Measurements from ENCODE around the gene VSTM2B. TPM values are rescaled to one million over a fixed set of nuclear protein-coding genes. Genes with fewer than 3 reads are reported as not detected.
A peak's percentile ranks its signal among the peaks of the same experiment; 100 is the strongest.

The VSTM2B gene
- total RNA-seq, 1 experiment from 2014 or later = 0.31 TPM

DNA sequence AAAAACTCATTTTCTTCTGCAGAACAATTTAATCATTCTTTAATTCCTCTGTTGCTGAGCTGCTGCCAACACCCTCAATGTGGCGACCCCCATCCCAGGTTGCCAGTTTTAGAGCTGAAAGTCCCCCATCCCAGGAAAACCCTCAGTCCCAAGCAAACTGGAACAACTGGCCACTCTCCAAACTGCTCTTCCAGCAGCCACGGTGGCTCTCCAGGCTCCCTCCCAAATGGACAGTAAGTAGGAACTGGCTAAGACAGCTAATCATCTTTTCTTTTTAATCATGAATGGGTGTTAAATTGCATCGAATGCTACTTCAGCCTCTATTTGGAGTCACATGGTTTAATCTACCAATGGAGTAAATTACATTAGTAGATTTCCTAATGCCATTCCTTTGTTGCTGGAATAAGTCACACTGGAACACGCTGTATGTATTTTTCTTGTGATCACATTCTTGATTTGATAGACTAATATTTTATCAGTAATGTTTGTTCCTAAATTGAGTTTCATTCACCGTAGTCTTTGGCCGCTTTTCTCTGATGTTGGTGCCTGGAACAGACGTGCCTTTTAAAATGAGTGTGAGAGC, 33.7 kb upstream of the VSTM2B start:
- Histone ChIP-seq H2BK15ac (ENCODE audit: low read depth, low read length) (no peak overlapping the region), H3K23me2 (ENCODE audit: insufficient read length, low read depth, low read length, poor library complexity, severe bottlenecking) (no peaks in the 10 kb centered on the region), H3K27me3 (ENCODE audit: insufficient read depth, low read length) (no peaks in the 10 kb centered on the region), H2AFZ (ENCODE audit: low read length) (no peak overlapping the region), H3K4me2 (ENCODE audit: insufficient read depth, insufficient read length, low read length) (no peak overlapping the region), H3K14ac (ENCODE audit: insufficient read depth, low read length) (no peak overlapping the region), H3K56ac (ENCODE audit: insufficient read length, low read depth, low read length) (no peak overlapping the region), H3K27ac (ENCODE audit: insufficient read length, low read depth, low read length) (no peak overlapping the region), H4K20me1 (ENCODE audit: control insufficient read depth, insufficient read depth, insufficient read length) (no peaks in the 10 kb centered on the region), H2AK5ac (ENCODE audit: insufficient read length, low read length) (no peak overlapping the region), H2BK12ac (ENCODE audit: insufficient read length, low read depth, low read length) (no peak overlapping the region), H3K4me1 (ENCODE audit: insufficient read depth, low read length) (no peaks in the 10 kb centered on the region; the same call in 1 of the 2 replicates), H4K91ac (ENCODE audit: insufficient read length, low read depth, low read length) (no peak overlapping the region), H3K9me3 (ENCODE audit: control insufficient read depth, low read depth, low read length) (no peaks in the 10 kb centered on the region), H2BK5ac (ENCODE audit: insufficient read length, low read length) (no peak overlapping the region), H3K9ac (ENCODE audit: extremely low read depth, insufficient read length, low read length) (no peak overlapping the region), H3K4ac (ENCODE audit: low read depth, low read length) (no peak overlapping the region), H3K79me1 (ENCODE audit: insufficient read depth, low read depth, low read length, poor library complexity, severe bottlenecking) (no peaks in the 10 kb centered on the region), H3K18ac (ENCODE audit: insufficient read length, low read depth, low read length) (no peak overlapping the region), H3K23ac (ENCODE audit: insufficient read length, low read depth, low read length) (no peak overlapping the region), H2BK20ac (ENCODE audit: low read depth, low read length, poor library complexity, severe bottlenecking) (no peak overlapping the region), H2BK120ac (ENCODE audit: low read depth, low read length, poor library complexity, severe bottlenecking) (no peak overlapping the region), H3K79me2 (ENCODE audit: insufficient read depth, low read length) (no peaks in the 10 kb centered on the region), H4K5ac (ENCODE audit: insufficient read length, low read depth, low read length) (no peak overlapping the region), H4K8ac (replicated peaks; ENCODE audit: insufficient read length, low read depth, low read length) (no peak overlapping the region), H3T11ph (ENCODE audit: low read length) (no peak overlapping the region)
- H3K27me3 Mint-ChIP-seq (ENCODE audit: low read depth) = peaks cover 39% of the 10 kb centered on the region
- H3K4me3 Mint-ChIP-seq = no peak overlapping the region
- no CpG with 5 or more reads among the region's 7 CpGs for WGBS (ENCODE audit: extremely low coverage, insufficient read length, low lambda C conversion rate)
- no peak for DNase-seq
- H3K27ac Mint-ChIP-seq = peak overlapping the region in 1 of 3 experiments; percentile 68; a peak in 2 of 7 replicates
- no peaks in the 10 kb centered on the region for H3K36me3 Mint-ChIP-seq (ENCODE audit: insufficient read depth in 1 of 3, low read depth in 3 of 3)
- H3K9me3 Mint-ChIP-seq = no peaks in the 10 kb centered on the region; a peak in 2 of 5 replicates
- TF ChIP-seq, protein P1, sequence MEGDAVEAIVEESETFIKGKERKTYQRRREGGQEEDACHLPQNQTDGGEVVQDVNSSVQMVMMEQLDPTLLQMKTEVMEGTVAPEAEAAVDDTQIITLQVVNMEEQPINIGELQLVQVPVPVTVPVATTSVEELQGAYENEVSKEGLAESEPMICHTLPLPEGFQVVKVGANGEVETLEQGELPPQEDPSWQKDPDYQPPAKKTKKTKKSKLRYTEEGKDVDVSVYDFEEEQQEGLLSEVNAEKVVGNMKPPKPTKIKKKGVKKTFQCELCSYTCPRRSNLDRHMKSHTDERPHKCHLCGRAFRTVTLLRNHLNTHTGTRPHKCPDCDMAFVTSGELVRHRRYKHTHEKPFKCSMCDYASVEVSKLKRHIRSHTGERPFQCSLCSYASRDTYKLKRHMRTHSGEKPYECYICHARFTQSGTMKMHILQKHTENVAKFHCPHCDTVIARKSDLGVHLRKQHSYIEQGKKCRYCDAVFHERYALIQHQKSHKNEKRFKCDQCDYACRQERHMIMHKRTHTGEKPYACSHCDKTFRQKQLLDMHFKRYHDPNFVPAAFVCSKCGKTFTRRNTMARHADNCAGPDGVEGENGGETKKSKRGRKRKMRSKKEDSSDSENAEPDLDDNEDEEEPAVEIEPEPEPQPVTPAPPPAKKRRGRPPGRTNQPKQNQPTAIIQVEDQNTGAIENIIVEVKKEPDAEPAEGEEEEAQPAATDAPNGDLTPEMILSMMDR (conservative IDR thresholded peaks at IDR 0.05) = no peak
- peaks cover 9 to 18% of the 10 kb centered on the region in 2 experiments for H3K4me1 Mint-ChIP-seq
